NCI-H2081 (cell line): Measurements from ENCODE around the gene CTTNBP2NL.
"Not testable (repeated sequence)": the region's sequence is repeated elsewhere in the genome, so short reads cannot be mapped to it uniquely, and the experiment has no call there.

Experiments
- DNase-seq, 2 experiments: peaks; one replicate each; lab custom pipeline; 2025; lab: John Stamatoyannopoulos, UW

The CTTNBP2NL gene

GRCh38 chr1:112423666-112424065, 27.7 kb downstream of the CTTNBP2NL start:
- DNase-seq, result not testable (repeated sequence)

- DNase-seq, result no peak
These were observed 33.7 kb downstream of the CTTNBP2NL start for GRCh38 chr1:112429749-112430148.

GRCh38 chr1:112431038-112431437, 35.0 kb downstream of the CTTNBP2NL start:
- no peak for DNase-seq

- DNase-seq, result no peak
These were observed 39.4 kb downstream of the CTTNBP2NL start for GRCh38 chr1:112435448-112435847.

- no peak for DNase-seq
These were observed 40.6 kb downstream of the CTTNBP2NL start for GRCh38 chr1:112436384-112437156.

GRCh38 chr1:112438156-112438555, 42.1 kb downstream of the CTTNBP2NL start:
- DNase-seq, result not testable (repeated sequence)

GRCh38 chr1:112439592-112439991, 43.6 kb downstream of the CTTNBP2NL start:
- DNase-seq, result no peak

GRCh38 chr1:112440574-112440973, 44.6 kb downstream of the CTTNBP2NL start:
- DNase-seq, result no peak

- DNase-seq, result no peak
These were observed 48.3 kb downstream of the CTTNBP2NL start for GRCh38 chr1:112444269-112444668.

- no peak for DNase-seq
These were observed 49.6 kb downstream of the CTTNBP2NL start for GRCh38 chr1:112445596-112445995.

- DNase-seq, result no peak
These were observed 50.4 kb downstream of the CTTNBP2NL start for GRCh38 chr1:112446411-112446810.

- no peak for DNase-seq
These were observed 53.1 kb downstream of the CTTNBP2NL start for GRCh38 chr1:112448904-112449629.

- no peak for DNase-seq
These were observed 53.6 kb downstream of the CTTNBP2NL start for GRCh38 chr1:112449630-112449983.

GRCh38 chr1:112450773-112451172, 54.8 kb downstream of the CTTNBP2NL start:
- no peak for DNase-seq

GRCh38 chr1:112451301-112451700, 55.3 kb downstream of the CTTNBP2NL start:
- DNase-seq, result not testable (repeated sequence)

- no peak for DNase-seq
These were observed 57.9 kb downstream of the CTTNBP2NL start for GRCh38 chr1:112453876-112454275.

- no peak for DNase-seq
These were observed 58.3 kb downstream of the CTTNBP2NL start for GRCh38 chr1:112454316-112454715.

GRCh38 chr1:112457241-112457640, 61.2 kb downstream of the CTTNBP2NL start:
- DNase-seq, result no peak

- DNase-seq, result no peak
These were observed 61.9 kb downstream of the CTTNBP2NL start for GRCh38 chr1:112457955-112458354.

- no peak for DNase-seq
These were observed 62.7 kb downstream of the CTTNBP2NL start for GRCh38 chr1:112458756-112459155.

GRCh38 chr1:112460615-112461014, 64.6 kb downstream of the CTTNBP2NL start:
- DNase-seq, result peak in 1 of 2 experiments; percentile 3

- no peak for DNase-seq
These were observed 65.3 kb downstream of the CTTNBP2NL start for GRCh38 chr1:112461200-112461871.

GRCh38 chr1:112462953-112463279, 66.9 kb downstream of the CTTNBP2NL start:
- DNase-seq, result no peak
